ENCODE data around the gene CD68. TPM values are rescaled to one million over a fixed set of nuclear protein-coding genes. Genes with fewer than 3 reads are reported as not detected.

CD68 gene
- polyA plus RNA-seq, 1 experiment: 93.2 TPM

DNA sequence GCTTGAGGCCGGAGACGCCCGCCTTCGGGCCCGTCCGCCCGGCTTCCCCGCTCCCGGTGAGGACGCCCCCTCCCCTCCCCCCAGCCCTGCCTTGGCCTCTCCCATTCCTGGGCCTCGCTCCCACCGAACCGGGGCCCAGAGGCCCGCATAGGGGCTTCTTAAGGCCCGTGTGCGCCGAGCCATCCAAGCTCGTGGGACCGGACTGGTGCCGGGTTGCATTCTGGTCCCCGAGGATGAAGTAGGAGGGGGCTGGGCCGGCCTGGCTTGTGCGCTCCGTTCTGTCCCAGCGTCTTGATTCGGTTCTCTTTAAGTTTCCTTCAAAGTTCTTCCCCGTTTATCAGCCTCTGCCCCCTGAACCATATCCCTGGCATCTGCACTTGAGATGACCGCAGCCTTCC lies 17.2 kb upstream of the CD68 start:
- no peak for TF ChIP-seq CTCF (IDR thresholded peaks at IDR 0.05; ENCODE audit: insufficient read depth, low read depth, low read length)
- CTCF ChIA-PET: interaction anchor here (0.8 to 3.7 kb wide), 6 partner anchors 8 to 212 kb away, joined by 3 to 95 read pairs (median 16); partner anchors contain the start of genes SAT2 and TMEM102
- Histone ChIP-seq H3K36me3 (ENCODE audit: control insufficient read depth, insufficient read depth, low read length) (peaks cover 13% of the 10 kb centered on the region), H3K27me3 (ENCODE audit: control insufficient read depth, insufficient read depth, low read length) (no peaks in the 10 kb centered on the region), H3K4me3 (ENCODE audit: low read depth, low read length) (peak overlapping the region; percentile 85)
- POLR2A ChIA-PET: no interaction called here
- DNase-seq (ENCODE audit: low read depth): no peak

- CTCF ChIA-PET: no interaction called here
- no peaks in the 10 kb centered on the region for H3K27me3 ChIP-seq (ENCODE audit: control insufficient read depth, insufficient read depth, low read length)
- H3K36me3 ChIP-seq (ENCODE audit: control insufficient read depth, insufficient read depth, low read length): peaks cover 14% of the 10 kb centered on the region
- H3K4me3 ChIP-seq (ENCODE audit: low read depth, low read length): peak overlapping the region; percentile 85
- POLR2A ChIA-PET: no interaction called here
- no peak for DNase-seq (ENCODE audit: low read depth)
- TF ChIP-seq CTCF (IDR thresholded peaks at IDR 0.05; ENCODE audit: insufficient read depth, low read depth, low read length): no peak
Observed at GRCh38 chr17:7563115-7563869, 16.1 kb upstream of the CD68 start.

- peaks cover 32% of the 10 kb centered on the region for H3K36me3 ChIP-seq (ENCODE audit: control insufficient read depth, insufficient read depth, low read length)
- CTCF ChIA-PET: interaction anchor here (1.5 to 4.1 kb wide), 2 partner anchors 8 to 21 kb away, joined by 5 to 20 read pairs; partner anchors contain the start of genes SENP3 and SOX15
Observed at GRCh38 chr17:7569571-7569970, 9.9 kb upstream of the CD68 start.

DNA sequence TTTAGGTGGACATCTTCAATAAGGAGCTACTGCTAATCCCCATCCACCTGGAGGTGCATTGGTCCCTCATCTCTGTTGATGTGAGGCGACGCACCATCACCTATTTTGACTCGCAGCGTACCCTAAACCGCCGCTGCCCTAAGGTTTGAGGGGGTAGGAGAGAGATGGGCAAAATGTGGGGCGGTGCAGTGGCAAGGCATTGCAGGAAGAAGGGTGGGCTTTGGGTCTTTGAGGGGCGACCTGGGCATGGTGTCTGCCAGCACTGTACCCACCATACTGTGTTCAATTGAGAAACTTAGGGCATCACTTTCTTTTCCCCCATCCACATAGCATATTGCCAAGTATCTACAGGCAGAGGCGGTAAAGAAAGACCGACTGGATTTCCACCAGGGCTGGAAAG lies 9.1 kb upstream of the CD68 start:
- CTCF ChIA-PET: interaction anchor here (0.6 to 4.1 kb wide), 6 partner anchors 9 to 214 kb away, joined by 3 to 20 read pairs (median 4); partner anchors contain the start of genes CD68, SENP3 and TMEM102

More at GRCh38 chr17:7569571-7569970, 9.9 kb upstream of the CD68 start:
- TF ChIP-seq CTCF (IDR thresholded peaks at IDR 0.05; ENCODE audit: insufficient read depth, low read depth, low read length): no peak
- H3K27me3 ChIP-seq (ENCODE audit: control insufficient read depth, insufficient read depth, low read length): no peaks in the 10 kb centered on the region
- DNase-seq (ENCODE audit: low read depth): no peak
- POLR2A ChIA-PET: interaction anchor here (0.6 kb wide), 2 partner anchors 34 to 129 kb away, joined by 6 to 18 read pairs; no protein-coding TSS in a partner anchor
- no peak overlapping the region for H3K4me3 ChIP-seq (ENCODE audit: low read depth, low read length)

More for the DNA sequence above, 9.1 kb upstream of the CD68 start:
- no peak overlapping the region for H3K4me3 ChIP-seq (ENCODE audit: low read depth, low read length)
- no peak for TF ChIP-seq CTCF (IDR thresholded peaks at IDR 0.05; ENCODE audit: insufficient read depth, low read depth, low read length)
- no peak for DNase-seq (ENCODE audit: low read depth)
- H3K27me3 ChIP-seq (ENCODE audit: control insufficient read depth, insufficient read depth, low read length): no peaks in the 10 kb centered on the region
- POLR2A ChIA-PET: no interaction called here
- H3K36me3 ChIP-seq (ENCODE audit: control insufficient read depth, insufficient read depth, low read length): peaks cover 34% of the 10 kb centered on the region

Measured in BJ (cell line).